ENCODE data around the gene RSKR. TPM values are rescaled to one million over a fixed set of nuclear protein-coding genes. Genes with fewer than 3 reads are reported as not detected.

Gene RSKR
- total RNA-seq, 1 experiment from 2014 or later: 35.1 TPM

GRCh38 chr17:28592260-28592659 is 21.7 kb downstream of the RSKR start:
- no peak for TF ChIP-seq CTCF (IDR thresholded peaks at IDR 0.05; ENCODE audit: unreplicated experiment)
- H3K9me3 Mint-ChIP-seq (ENCODE audit: low read depth, unreplicated experiment): no peaks in the 10 kb centered on the region
- no TSS peak for BruUV-seq (replicated peaks)
- intact Hi-C loops (cut with micrococcal nuclease; ENCODE audit: unreplicated experiment): no loop called here
- no peak for DNase-seq
- H3K27ac Mint-ChIP-seq (ENCODE audit: unreplicated experiment): no peak overlapping the region
- peaks cover 9% of the 10 kb centered on the region for H3K36me3 Mint-ChIP-seq (ENCODE audit: insufficient read depth, unreplicated experiment)
- no peak overlapping the region for H3K4me3 Mint-ChIP-seq (ENCODE audit: low read depth, unreplicated experiment)
- CTCF ChIA-PET: no interaction called here
- peaks cover under 1% of the 10 kb centered on the region for H3K4me1 Mint-ChIP-seq (ENCODE audit: low read depth, unreplicated experiment)
- H3K27me3 Mint-ChIP-seq (ENCODE audit: unreplicated experiment): no peaks in the 10 kb centered on the region

- Mint-ChIP-seq H3K27me3 (ENCODE audit: unreplicated experiment) (no peaks in the 10 kb centered on the region), H3K27ac (ENCODE audit: unreplicated experiment) (no peak overlapping the region), H3K4me1 (ENCODE audit: low read depth, unreplicated experiment) (no peaks in the 10 kb centered on the region), H3K36me3 (ENCODE audit: insufficient read depth, unreplicated experiment) (peaks cover 25% of the 10 kb centered on the region), H3K4me3 (ENCODE audit: low read depth, unreplicated experiment) (no peak overlapping the region), H3K9me3 (ENCODE audit: low read depth, unreplicated experiment) (no peaks in the 10 kb centered on the region)
- CTCF ChIA-PET: no interaction called here
- no peak for DNase-seq
- intact Hi-C loops (cut with micrococcal nuclease; ENCODE audit: unreplicated experiment): no loop called here
- no peak for TF ChIP-seq CTCF (IDR thresholded peaks at IDR 0.05; ENCODE audit: unreplicated experiment)
- BruUV-seq (replicated peaks): no TSS peak
These were observed 28.1 kb downstream of the RSKR start for GRCh38 chr17:28585851-28586250.

GRCh38 chr17:28584434-28584833 is 29.6 kb downstream of the RSKR start:
- Mint-ChIP-seq H3K27me3 (ENCODE audit: unreplicated experiment) (no peaks in the 10 kb centered on the region), H3K9me3 (ENCODE audit: low read depth, unreplicated experiment) (no peaks in the 10 kb centered on the region), H3K36me3 (ENCODE audit: insufficient read depth, unreplicated experiment) (peaks cover 30% of the 10 kb centered on the region), H3K27ac (ENCODE audit: unreplicated experiment) (no peak overlapping the region), H3K4me1 (ENCODE audit: low read depth, unreplicated experiment) (no peaks in the 10 kb centered on the region), H3K4me3 (ENCODE audit: low read depth, unreplicated experiment) (no peak overlapping the region)
- TF ChIP-seq CTCF (IDR thresholded peaks at IDR 0.05; ENCODE audit: unreplicated experiment): no peak
- DNase-seq: no peak
- no TSS peak for BruUV-seq (replicated peaks)
- intact Hi-C loops (cut with micrococcal nuclease; ENCODE audit: unreplicated experiment): no loop called here
- CTCF ChIA-PET: no interaction called here

GRCh38 chr17:28582513-28582912 is 31.5 kb downstream of the RSKR start:
- no peak for TF ChIP-seq CTCF (IDR thresholded peaks at IDR 0.05; ENCODE audit: unreplicated experiment)
- Mint-ChIP-seq H3K4me1 (ENCODE audit: low read depth, unreplicated experiment) (no peaks in the 10 kb centered on the region), H3K4me3 (ENCODE audit: low read depth, unreplicated experiment) (no peak overlapping the region), H3K27me3 (ENCODE audit: unreplicated experiment) (no peaks in the 10 kb centered on the region), H3K36me3 (ENCODE audit: insufficient read depth, unreplicated experiment) (peaks cover 21% of the 10 kb centered on the region), H3K9me3 (ENCODE audit: low read depth, unreplicated experiment) (no peaks in the 10 kb centered on the region), H3K27ac (ENCODE audit: unreplicated experiment) (no peak overlapping the region)
- intact Hi-C loops (cut with micrococcal nuclease; ENCODE audit: unreplicated experiment): no loop called here
- BruUV-seq (replicated peaks): no TSS peak
- CTCF ChIA-PET: no interaction called here
- no peak for DNase-seq
